Measurements from ENCODE around the gene BLACAT1. TPM values are rescaled to one million over a fixed set of nuclear protein-coding genes. Genes with fewer than 3 reads are reported as not detected.

Gene BLACAT1
- polyA plus RNA-seq, 1 of the 3 experiments (the other 2 are of a cell fraction): not detected

GRCh38 chr1:205500240-205501233, 44.7 kb upstream of the BLACAT1 start:
- 65% methylated on average over 7 of the region's 9 CpGs for whole genome bisulfite sequencing (ENCODE audit: low lambda C conversion rate)
- Histone ChIP-seq H3K9me3 (no peaks in the 10 kb centered on the region), H3K27me3 (ENCODE audit: insufficient read depth) (no peaks in the 10 kb centered on the region; the same call in 1 of the 2 replicates), H2AFZ (ENCODE audit: low read depth) (no peak overlapping the region), H4K20me1 (ENCODE audit: insufficient read depth) (no peaks in the 10 kb centered on the region), H3K4me1 (ENCODE audit: control insufficient read depth in 1 of 2, insufficient read depth in 2 of 2, low read depth in 1 of 2, low read length in 1 of 2) (peaks cover 7 to 36% of the 10 kb centered on the region in 2 experiments; a peak in 3 of 4 replicates), H3K27ac (ENCODE audit: low read depth in 2 of 2, low read length in 1 of 2) (peak overlapping the region in 1 of 2 experiments; percentile 72; a peak in 2 of 4 replicates), H3K9ac (no peak overlapping the region), H3K4me2 (no peak overlapping the region), H3K4me3 (ENCODE audit: low read depth in 2 of 2, low read length in 1 of 2) (no peak overlapping the region), H3K9me2 (no peaks in the 10 kb centered on the region), H3K36me3 (replicated peaks in 1 of 2; ENCODE audit: control insufficient read depth in 1 of 2, insufficient read depth in 2 of 2, low read length in 1 of 2) (no peaks in the 10 kb centered on the region), H3K79me2 (ENCODE audit: insufficient read depth) (no peaks in the 10 kb centered on the region), H3F3A (replicated peaks; ENCODE audit: insufficient read depth) (no peaks in the 10 kb centered on the region)
- peak; percentile 75 for DNase-seq
- ChIA-PET POLR2A (no interaction called here), CTCF (interaction anchor here (0.6 to 45.6 kb wide), 8 partner anchors 8 to 615 kb away, joined by 3 to 1333 read pairs (median 4); no protein-coding TSS in a partner anchor)
- TF ChIP-seq FOSL2 (IDR thresholded peaks at IDR 0.05; ENCODE audit: borderline replicate concordance, low read depth) (peak; percentile 12; the same call in 1 of the 2 replicates), ZBTB33 (IDR thresholded peaks at IDR 0.05; ENCODE audit: borderline replicate concordance, low read depth) (no peak), MXI1 (IDR thresholded peaks at IDR 0.05; ENCODE audit: low read depth, low read length) (peak; percentile 61; the same call in 1 of the 2 replicates), PBX3 (IDR thresholded peaks at IDR 0.05) (0 out of 2 replicates have a peak, but pooled peaks have one; percentile 16), GATA2 (CRISPR knock-in tag; IDR thresholded peaks at IDR 0.05) (peak; percentile 34; the same call in 1 of the 2 replicates), RCOR1 (IDR thresholded peaks at IDR 0.05; ENCODE audit: low read length) (0 out of 2 replicates have a peak, but pooled peaks have one; percentile 28), FOXJ3 (CRISPR knock-in tag; IDR thresholded peaks at IDR 0.05) (peak; percentile 28; the same call in 1 of the 2 replicates), CTCF (IDR thresholded peaks at IDR 0.05) (no peak)
